Activated CD4-positive, alpha-beta T cell treated with anti-CD3 and anti-CD28 coated beads for 24 hours (primary cell): ENCODE results near the gene SPTSSB.

Experiments used
- DNase-seq, 2 donors: peaks; one replicate each; pipeline ENCODE4 v3.0.0-alpha.2; 2020; ENCODE audit warnings: low read depth in 2 of 2

SPTSSB gene

DNA sequence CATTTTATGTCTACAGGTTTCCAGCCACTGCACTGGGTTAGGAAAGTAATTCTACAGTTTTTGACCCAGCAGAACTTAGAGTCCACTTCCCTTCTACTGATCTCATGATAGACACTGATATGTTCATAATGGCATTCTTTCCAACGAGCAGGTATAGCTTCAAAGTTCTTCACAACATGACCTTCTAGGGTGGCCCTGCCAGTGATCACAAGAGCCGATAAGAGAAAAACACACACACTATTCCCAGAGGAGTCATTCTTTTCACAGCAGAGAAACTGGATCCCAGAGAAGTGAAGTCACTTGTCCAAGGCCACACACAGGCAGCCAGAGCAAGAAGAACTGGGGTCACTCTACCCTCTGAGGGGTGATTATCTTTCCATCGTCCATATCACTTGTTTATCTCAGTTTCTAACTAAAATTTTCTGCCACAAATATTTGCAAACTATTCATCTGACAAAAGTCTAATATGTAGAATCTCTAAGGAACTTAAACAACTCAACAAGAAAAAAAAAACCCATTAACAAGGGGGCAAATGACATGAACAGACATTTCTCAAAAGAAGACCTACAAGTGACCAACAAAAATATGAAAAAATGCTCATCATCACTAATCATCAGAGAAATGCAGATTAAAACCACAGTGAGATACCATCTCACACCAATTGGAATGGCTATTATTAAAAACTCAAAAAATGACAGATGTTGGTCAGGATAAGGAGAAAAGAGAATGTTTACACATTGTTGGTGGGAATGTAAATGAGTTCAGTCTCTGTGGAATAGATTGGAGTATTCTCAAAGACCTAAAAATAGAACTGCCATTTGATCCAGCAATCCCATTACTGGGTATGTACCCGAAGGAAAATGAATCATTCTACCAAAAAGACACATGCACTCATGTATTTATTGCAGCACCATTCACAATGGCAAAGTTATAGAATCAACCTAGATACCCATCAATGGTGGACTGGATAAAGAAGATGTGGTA lies 31.5 kb downstream of the SPTSSB start:
- no peak for DNase-seq

DNA sequence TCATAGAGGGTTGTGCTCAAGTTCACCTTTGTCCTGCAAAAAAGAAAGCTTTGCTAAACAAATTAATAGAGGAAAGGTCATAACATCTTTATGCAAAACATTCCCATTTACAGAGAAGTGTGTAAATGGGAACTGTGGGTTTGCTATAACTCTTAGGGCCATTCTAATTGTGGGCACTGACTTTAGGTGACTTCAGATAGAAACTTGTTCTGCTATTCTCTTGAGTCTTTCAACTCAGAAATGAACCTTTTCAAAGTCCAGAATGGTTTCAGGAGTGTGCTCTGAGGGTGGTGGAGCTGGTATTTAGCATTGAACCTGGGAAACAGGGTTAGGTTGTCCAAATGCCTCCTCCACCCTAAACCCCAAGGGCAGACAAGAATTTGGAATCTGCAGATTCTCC lies 34.0 kb downstream of the SPTSSB start:
- no peak for DNase-seq

DNA sequence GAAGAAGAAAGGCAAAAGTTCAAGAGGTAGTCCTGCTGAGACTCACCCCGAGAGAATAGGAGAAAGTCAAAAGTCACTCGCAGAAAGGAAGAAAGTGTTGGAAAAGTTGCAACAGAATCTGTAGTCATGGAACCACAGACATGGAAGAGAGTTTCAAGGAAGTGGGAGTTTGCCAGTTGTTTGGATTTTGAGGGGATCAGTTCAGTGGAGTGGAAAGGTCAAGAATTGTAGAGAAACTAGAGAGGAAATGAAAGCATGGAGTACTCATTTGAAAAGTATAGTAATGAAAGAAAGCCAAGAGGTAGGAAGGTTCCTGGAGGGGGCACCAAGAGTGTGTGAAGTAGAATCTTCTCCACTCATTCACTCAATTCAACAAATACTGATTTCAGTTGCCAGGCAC lies 34.7 kb downstream of the SPTSSB start:
- DNase-seq = no peak

DNA sequence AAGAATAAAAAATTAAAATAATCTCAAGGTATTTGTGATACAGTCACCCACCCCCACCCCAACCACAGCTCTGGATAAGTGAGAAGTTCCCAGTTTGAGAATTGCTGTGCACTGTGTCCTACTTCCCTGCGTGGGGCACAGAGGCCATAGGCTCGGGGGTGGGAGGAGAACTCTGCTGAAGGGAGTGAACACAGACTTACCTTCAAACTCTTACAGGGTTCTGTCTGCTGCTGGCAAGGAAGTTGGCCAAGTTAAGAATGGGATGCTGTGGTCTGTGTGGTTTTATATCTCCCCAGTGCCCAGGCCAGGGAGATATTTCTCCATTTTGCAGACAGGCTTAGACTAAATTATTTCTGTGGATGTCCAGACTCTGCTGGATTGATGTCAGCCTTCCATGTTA lies 37.6 kb downstream of the SPTSSB start:
- DNase-seq = no peak

DNA sequence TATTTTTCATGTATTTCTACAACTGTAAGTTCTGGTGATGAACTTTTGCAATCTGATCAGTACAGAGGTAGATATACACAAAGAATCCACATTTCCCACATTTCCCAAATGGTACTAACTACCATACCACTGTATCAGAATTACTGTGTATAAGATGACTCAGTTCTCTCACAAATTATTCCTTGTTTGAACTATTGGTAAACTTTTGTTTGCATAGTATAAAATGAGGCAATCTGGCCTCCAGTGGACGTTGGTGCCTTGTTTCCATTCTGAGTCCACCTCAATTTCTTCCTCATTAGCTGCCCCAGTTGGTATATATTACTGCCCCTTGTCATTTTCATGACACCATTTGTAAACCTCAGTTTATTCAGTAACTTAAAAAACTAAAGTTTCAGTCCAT lies 38.5 kb downstream of the SPTSSB start:
- DNase-seq = no peak

DNA sequence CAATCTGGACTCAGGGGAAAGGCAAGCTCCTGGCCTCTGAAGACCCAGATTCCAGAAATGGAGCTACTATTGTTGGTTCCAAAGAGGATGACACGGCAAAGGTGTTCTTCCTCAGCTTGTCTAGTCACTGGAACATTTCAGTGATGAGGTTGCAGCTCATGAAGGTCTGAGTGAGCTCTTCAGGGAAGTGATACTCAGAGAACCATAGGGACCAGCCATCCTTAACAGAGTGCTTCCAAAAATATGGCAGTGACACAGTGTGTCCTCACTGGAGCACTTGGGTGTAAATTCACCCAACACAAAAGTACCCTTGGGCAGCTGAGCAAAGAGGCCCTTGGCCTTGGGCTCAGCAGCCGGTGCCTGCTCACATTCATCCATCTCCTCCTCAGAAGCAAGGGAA lies 46.3 kb downstream of the SPTSSB start:
- DNase-seq = no peak

DNA sequence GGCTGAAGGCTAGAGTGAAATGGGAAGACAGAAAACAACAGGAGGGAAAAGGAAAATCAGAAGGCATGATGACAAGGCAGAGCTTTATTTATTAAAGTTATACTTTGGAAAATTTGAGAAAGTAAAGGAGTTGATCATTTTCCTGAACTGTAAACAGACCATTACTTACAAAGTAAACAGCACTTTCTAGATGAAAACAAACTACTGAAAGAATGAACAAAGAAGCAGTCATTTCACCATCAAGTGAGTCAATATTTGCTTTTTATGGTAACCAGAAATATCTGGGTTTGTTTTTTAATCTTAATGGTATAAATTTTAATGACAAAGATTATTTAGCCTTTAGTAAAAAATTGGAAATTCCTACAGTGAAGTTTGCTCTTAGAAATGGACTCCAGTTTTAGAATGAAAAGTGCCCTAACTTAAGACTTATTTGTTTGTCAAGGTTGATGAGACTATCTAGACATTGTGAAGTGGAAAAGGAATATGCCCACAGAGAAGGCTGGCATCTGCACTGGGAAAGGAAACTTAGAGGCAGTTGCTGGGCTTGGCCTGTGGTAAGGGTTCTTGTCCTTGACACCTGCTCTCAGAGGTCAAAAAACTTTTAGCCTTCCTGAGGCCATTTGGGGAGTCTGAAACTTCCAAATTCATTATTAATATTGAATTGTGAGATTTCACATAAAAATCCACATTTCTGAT lies 47.2 kb downstream of the SPTSSB start:
- no peak for DNase-seq

DNA sequence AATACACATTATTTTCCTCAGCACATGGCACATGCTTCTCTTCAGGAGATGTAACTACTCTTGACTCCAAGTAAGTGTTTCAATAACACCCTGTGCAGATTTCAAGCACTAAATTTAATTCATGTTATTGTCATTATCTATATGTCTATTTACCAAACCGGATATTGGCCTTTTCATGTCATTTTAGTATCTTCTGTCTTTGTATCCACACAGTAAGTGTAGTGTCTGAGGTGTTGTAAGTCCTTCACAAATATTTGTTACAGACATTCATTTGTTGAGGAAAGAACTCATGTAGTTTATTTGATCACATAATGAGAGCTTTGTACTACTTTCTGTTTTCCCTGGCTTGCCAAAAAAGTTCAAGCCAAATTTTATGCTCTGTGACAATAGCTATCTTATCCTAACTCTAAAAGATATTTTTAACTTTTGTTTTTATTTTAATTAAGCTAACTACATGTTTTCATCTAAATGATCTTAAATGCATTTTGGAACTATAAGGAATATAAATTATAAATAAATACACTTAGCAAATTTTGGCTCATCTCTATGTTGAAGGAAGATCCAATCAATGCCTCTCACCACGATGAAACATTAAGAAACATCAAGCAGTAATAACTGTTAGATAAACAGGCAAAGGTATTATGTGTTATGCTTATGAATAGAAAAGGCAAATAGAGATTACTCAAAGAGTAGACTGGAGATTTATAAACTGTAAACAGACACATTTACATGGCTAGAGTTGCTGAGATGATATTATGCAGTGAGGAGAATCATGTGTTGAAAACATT lies 48.3 kb downstream of the SPTSSB start:
- no peak for DNase-seq

DNA sequence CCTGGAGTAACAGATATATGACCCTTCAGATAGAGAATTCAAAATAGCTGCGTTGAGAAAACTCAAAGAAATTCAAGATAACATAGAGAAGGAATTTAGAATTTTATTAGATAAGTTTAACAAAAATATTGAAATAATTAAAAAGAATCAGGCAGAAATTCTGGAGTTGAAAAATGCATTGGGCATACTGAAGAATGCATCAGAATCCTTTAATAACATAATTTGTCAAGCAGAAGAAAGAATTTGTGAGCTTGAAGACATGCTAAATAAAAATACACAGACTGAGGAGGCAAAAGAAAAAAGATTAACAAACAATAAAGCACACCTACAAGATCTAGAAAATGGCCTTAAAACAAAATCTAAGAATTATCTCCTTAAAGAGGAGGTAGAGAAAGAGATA lies 50.5 kb downstream of the SPTSSB start:
- DNase-seq = no peak

DNA sequence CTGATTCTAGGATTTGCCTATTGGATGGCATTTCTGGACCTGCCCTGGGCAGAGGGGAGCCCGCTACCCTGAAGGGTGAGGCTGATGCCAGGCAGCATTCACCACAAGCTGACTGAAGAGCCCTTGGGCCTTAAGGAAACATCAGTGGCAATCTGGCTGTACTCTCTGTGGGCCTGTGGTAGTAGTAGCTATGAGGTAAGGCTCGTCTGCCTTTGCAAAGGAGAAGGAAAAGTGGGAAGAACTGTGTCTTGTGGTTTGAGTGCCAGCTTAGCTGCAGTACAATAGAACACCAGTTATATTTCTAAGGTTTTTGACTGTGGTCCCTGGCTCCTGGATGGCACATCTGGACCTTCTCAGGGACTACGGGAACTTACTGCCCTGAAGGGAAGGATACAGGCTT lies 51.5 kb downstream of the SPTSSB start:
- DNase-seq = no peak

DNA sequence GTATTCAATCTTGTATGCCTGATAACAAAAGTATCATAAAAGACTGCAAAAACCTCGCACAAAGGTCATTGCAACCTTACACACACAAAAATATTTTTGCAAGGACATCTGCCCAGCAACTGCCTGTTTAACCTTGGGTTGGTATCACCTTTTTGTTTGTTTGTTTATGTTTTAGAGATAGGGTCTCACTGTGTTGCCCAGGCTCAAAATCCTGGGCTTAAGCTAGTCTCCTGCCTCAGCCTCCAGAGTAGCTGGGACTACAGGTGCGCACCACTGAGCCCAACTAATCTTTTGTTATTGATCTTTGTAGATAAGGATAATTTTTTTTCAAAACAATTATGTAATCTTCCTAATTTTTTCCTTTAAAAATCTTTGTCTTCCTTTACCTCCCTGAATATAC lies 54.2 kb downstream of the SPTSSB start:
- DNase-seq = no peak

DNA sequence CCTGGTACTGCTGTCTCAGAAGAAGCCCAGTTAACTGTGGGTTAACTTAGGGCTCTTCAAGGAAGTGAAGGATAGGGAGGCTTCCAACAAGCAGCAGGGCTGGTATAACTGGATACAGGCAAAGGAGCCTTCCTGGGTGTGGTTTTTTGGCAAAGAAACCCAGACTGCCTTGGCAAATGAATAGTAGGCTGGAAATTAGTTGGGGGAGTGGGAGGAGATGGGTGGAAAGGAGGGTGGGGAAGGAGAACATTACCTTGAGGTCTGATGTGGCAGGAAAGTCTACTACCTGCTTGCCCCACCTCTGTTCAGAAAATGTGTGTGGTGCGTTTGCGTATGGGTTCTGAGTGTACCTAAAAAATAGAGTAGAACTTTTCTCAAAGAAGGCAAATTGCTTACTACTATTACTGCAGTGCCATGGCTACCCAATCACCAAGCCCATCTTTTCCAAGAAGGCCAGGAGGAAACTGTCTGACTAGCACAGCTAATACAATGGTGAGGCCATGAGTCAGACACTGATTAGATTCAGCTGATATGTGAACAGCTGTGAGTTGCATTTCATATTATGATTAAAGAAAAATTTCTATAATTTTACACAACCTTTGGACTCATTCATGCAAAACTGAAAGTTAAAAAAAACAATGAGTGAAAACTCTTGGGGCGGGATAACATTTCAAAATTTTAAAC lies 55.2 kb downstream of the SPTSSB start:
- no peak for DNase-seq

DNA sequence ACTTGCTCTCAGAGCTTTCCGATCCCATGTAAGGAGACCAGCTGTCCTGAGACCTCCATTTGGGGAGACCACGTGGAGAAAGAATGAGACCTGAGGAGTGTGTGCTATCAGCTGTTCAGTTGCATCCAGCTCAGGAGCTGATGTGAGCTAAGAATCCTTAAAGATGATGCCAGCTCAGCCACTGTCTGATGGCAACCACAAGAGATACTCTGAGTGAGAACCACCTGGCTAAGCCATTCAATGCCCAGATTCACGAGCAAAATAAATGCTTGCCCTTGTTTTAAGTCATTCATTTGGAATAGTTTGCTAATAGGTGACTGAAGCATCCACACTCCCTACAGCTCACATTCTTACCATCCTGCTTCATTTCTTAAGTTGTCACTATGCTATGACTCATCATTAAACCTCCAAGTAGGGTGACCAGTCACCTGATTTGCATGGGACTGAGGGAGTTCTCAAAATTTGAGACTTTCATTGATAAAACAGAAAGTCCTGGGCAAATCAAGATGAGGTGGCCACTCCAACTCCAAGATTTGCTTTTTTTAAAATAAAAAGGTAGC lies 56.4 kb downstream of the SPTSSB start:
- no peak for DNase-seq

DNA sequence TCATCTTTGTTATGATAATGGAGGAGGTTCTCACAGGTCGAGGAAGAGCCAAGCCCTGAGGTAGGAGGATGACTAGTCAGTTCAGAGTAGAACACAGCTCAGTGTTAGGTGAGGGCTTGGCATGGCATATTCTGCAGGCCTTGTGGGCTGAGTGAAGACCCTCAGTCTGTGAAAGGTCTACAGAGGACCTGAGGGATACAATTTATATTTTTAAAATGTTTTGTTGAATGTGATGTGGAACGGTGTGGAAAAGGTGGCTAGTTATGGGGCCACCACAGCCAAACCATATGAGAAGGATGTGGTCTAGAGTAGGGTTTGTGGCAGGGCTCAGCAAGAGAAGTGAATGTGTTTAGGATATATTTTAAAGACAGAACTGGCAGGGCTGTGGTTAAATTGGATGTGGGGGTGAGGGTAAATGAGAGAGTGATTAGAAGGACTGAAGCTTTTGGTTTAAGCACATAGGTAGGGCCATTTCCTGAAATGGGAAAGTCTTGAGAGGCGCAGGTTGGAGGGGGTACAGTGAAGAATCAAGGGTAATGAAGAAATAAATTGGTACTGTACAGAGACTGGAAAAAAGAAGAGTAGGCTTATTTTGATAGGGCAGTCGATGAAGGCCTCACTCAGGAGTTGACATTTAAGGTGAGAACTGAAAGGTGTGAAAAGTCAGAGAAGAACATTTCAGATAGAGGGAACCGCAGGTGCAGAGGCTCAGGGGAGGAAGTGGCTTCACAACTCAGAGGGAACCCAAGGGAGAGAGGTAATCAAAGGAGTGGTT lies 60.5 kb downstream of the SPTSSB start:
- DNase-seq = no peak

DNA sequence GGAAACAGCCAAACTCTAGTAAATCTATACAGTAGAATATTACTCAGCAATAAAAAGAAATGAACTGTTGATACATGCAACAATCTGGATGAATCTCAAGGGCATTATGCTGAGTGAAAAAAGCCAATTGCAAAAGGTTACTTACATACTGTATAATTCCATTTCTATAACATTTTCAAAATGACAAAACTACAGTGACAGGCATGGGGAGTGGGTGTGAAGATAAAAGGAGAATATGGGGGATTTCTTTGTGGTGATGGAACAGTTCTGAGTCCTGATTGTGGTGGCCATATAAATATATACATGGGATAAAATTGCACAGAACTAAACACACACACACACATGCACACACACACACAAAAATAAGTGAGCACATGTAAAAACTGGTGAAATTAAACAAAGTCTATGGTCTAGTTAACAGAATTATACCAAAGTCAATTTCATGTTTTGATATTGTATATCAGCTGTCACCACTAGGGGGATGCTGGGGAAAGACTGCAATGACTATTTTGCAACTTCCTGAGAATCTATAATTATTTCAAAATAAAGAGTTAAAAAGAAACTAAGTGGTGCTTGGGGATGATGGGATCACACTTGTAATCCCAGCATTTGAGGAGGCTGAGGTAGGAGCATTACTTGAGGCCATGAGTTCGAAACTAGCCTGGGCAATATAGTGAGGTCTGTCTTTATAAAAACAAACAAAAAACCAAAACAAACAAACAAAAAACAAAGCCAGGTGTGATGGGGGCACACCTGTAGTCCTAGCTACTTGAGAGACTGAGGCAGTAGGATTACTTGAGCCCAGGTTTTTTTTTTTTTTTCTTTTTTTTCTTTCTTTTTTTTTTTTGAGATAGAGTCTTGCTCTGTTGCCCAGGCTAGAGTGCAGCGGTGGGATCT lies 66.0 kb downstream of the SPTSSB start:
- DNase-seq = no peak

DNA sequence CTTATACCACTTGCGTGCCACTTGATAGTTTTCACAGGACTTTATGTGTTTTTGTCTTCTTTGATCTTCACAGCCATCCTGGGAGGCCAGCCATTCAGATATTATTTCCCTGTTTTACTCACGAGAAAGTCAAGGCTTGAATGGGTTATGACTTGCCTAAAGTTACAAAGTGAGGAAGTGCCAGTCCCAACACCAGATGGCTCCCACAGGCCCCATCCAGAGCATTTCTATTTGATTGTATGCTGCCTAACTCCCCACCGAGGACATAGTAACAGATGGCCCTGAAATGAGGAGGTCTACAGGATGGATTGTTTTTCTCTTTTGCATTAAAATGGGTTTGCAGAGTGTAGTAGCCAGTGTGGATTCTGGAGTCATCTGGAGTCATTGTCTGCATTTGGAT lies 74.5 kb downstream of the SPTSSB start:
- no peak for DNase-seq

DNA sequence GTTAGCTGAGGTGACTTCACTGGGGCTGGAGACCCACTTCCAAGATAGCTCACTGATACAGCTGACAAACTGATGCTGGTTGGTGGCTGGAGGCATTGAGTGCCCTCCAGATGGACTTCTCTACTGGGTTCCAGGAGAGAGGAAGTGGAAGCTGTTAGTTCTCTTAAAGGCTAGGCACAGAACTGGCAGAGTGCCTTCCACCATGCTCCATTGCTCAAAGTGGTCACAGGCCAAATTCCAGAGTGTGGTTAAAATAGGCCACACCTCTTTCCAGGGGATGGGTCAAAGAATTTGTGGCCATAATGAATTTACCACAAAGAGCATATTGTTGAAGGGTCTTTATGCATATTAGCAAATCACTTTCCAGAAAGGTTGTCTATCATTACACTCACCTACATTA lies 76.0 kb downstream of the SPTSSB start:
- DNase-seq = no peak
